Endothelial cell of umbilical vein (primary cell): Measurements from ENCODE around the gene PRDM7. TPM values are rescaled to one million over a fixed set of nuclear protein-coding genes. Genes with fewer than 3 reads are reported as not detected.

ENCODE experiments used
- BruUV-seq: library from RNA; stranded (reverse); fragments of 400-500 nt; replicated peaks from 2 replicates; lab custom pipeline; 2021; lab: Mats Ljungman, UMichigan
- CTCF ChIA-PET: fragments of 300-600, 350-600 bp; sonication (Branson Sonifier 250); formaldehyde crosslinking; loops from one replicate; lab custom pipeline; 2021; ENCODE audit warnings: antibody characterized with exemption, inconsistent platforms; lab: Charles Lee
- POLR2A ChIA-PET: fragments of 300-600, 350-600 bp; sonication (Branson Sonifier 250); formaldehyde crosslinking; loops from one replicate; lab custom pipeline; 2021; ENCODE audit warnings: antibody characterized with exemption, inconsistent platforms; lab: Charles Lee
- DNase-seq: peaks from one replicate; pipeline ENCODE4 v3.0.0-alpha.2; 2011; ENCODE audit warnings: low read depth, low spot score
- FAIRE-seq: peaks from 2 replicates; lab custom pipeline; 2011; peaks lifted over from hg19 to GRCh38; lab: Jason Lieb, UNC
- H2AFZ ChIP-seq: 2 replicates; pipeline ENCODE4 v1.6.0; 2012; ENCODE audit warnings: low read depth, low read length, control low read depth, inconsistent platforms
- H3K27ac ChIP-seq: 2 replicates; pipeline ENCODE4 v1.5.1; 2011; ENCODE audit warnings: low read depth, mild to moderate bottlenecking, control low read depth, low read length, moderate library complexity; ENCODE audit not compliant: insufficient read depth
- H3K27me3 ChIP-seq, 2 experiments: 2 replicates each; pipeline versions ENCODE4 v1.6.0 to v1.6.1; 2011; ENCODE audit warnings: low read length in 2 of 2, mixed read lengths in 1 of 2; ENCODE audit not compliant: control insufficient read depth in 2 of 2, insufficient read depth in 2 of 2
- H3K36me3 ChIP-seq, 2 experiments: 2 replicates in 1 of 2; 3 replicates in 1 of 2; pipeline ENCODE4 v1.5.1; 2011; ENCODE audit warnings: low read length in 2 of 2, mild to moderate bottlenecking in 1 of 2, moderate library complexity in 1 of 2; ENCODE audit not compliant: control insufficient read depth in 2 of 2, insufficient read depth in 2 of 2; ENCODE audit errors: extremely low read depth in 1 of 2
- H3K4me1 ChIP-seq: 3 replicates; pipeline ENCODE4 v1.5.1; 2011; ENCODE audit warnings: mild to moderate bottlenecking, low read length; ENCODE audit not compliant: control insufficient read depth, insufficient read depth; ENCODE audit errors: extremely low read depth
- H3K4me2 ChIP-seq: 2 replicates; pipeline ENCODE4 v1.6.1; 2011; ENCODE audit warnings: low read length, control low read depth, mixed read lengths; ENCODE audit not compliant: insufficient read depth
- H3K4me3 ChIP-seq, 3 experiments: fragments of 200-600 bp in 1 of 3; sonication (generic), shearing (Covaris generic) in 1 of 3; replicated peaks in 1 of 3; 2 replicates each; pipeline ENCODE4 v1.5.1; 2011 to 2016; ENCODE audit warnings: control low read depth in 3 of 3, low read length in 3 of 3, mild to moderate bottlenecking in 2 of 3, inconsistent platforms in 1 of 3, low read depth in 1 of 3, moderate library complexity in 1 of 3; ENCODE audit not compliant: insufficient read depth in 1 of 3
- H3K79me2 ChIP-seq: 2 replicates; pipeline ENCODE4 v1.6.0; 2012; ENCODE audit warnings: low read length, inconsistent platforms; ENCODE audit not compliant: control insufficient read depth, insufficient read depth
- H3K9ac ChIP-seq: replicated peaks from 2 replicates; pipeline ENCODE3; 2011; ENCODE audit warnings: low read length, control low read depth; ENCODE audit not compliant: insufficient read depth; ENCODE audit errors: extremely low read depth
- H3K9me1 ChIP-seq: replicated peaks from 3 replicates; pipeline ENCODE4 v1.6.0; 2011; ENCODE audit warnings: mild to moderate bottlenecking, low read length; ENCODE audit not compliant: control insufficient read depth, insufficient read depth; ENCODE audit errors: extremely low read depth
- H3K9me3 ChIP-seq: replicated peaks from 2 replicates; pipeline ENCODE4 v1.5.1; 2012; ENCODE audit warnings: low read length, inconsistent platforms; ENCODE audit not compliant: control insufficient read depth, insufficient read depth
- H4K20me1 ChIP-seq: replicated peaks from 2 replicates; pipeline ENCODE3; 2011; ENCODE audit warnings: mild to moderate bottlenecking, low read length; ENCODE audit not compliant: control insufficient read depth, insufficient read depth; ENCODE audit errors: extremely low read depth
- EZH2 ChIP-seq: IDR thresholded peaks from 2 replicates; pipeline ENCODE4 v1.6.1; 2012; ENCODE audit warnings: borderline replicate concordance, low read depth, mild to moderate bottlenecking, moderate library complexity, low read length, inconsistent platforms; ENCODE audit not compliant: severe bottlenecking
- FOS ChIP-seq: IDR thresholded peaks from 2 replicates; pipeline ENCODE4 v1.6.1; 2011; ENCODE audit warnings: mild to moderate bottlenecking, low read length, moderate library complexity, borderline replicate concordance; ENCODE audit not compliant: insufficient read depth
- GATA2 ChIP-seq: IDR thresholded peaks from 2 replicates; pipeline ENCODE4 v1.7.0; 2011; ENCODE audit warnings: low read depth, mild to moderate bottlenecking, moderate library complexity, mixed read lengths, low read length; ENCODE audit not compliant: insufficient read length, insufficient read depth
- JUN ChIP-seq: IDR thresholded peaks from 2 replicates; pipeline ENCODE4 v1.6.1; 2011; ENCODE audit warnings: borderline replicate concordance, low read depth; ENCODE audit not compliant: insufficient read length, insufficient read depth
- MYC ChIP-seq: IDR thresholded peaks from one replicate; pipeline ENCODE4 v1.6.1; 2011; ENCODE audit warnings: mild to moderate bottlenecking, low read depth, low read length
- POLR2A ChIP-seq: IDR thresholded peaks from 2 replicates; pipeline ENCODE4 v1.6.1; 2012; ENCODE audit warnings: low read depth, mild to moderate bottlenecking, control low read depth, low read length
- POLR2AphosphoS5 ChIP-seq: IDR thresholded peaks from 2 replicates; pipeline ENCODE4 v1.6.1; 2012; ENCODE audit warnings: low read depth, mild to moderate bottlenecking, control low read depth, low read length, moderate library complexity; ENCODE audit not compliant: insufficient read depth
- dilution Hi-C: fragments of 300-500 bp; cut with MboI; formaldehyde crosslinking; loops from one replicate; pipeline ENCODE4 v1.15.0; 2019; ENCODE audit warnings: low sequenced_read_pairs; ENCODE audit not compliant: extremely low pct_ligation_motif_present
- intact Hi-C: fragments of 100-400 bp; cut with micrococcal nuclease; formaldehyde crosslinking; loops from one replicate; pipeline ENCODE4 v1.10.0; 2022
- polyA plus RNA-seq, 4 experiments: library from polyadenylated mRNA; depleted of rRNA in 3 of 4; stranded (reverse) in 3 of 4; unstranded in 1 of 4; fragments of >200 nt; gene quantifications; 2 replicates each; pipeline versions ENCODE4 v1.2.1 to v1.2.3, GENCODE V29; 2011 to 2012; ENCODE audit warnings: missing spikeins in 1 of 4
- total RNA-seq: library from RNA; stranded (reverse); gene quantifications from 2 replicates; pipeline ENCODE4 v1.2.3, GENCODE V29; 2021
- TF ChIP-seq, protein P1 (sequence below): IDR thresholded peaks from 2 replicates; pipeline ENCODE4 v1.6.1; 2011; ENCODE audit not compliant: insufficient read depth, insufficient read length
- TF ChIP-seq, protein P2 (sequence below), 2 donors: IDR thresholded peaks; 1 replicate in 1 of 2; 2 replicates in 1 of 2; pipeline ENCODE4 v1.5.1; 2011; ENCODE audit warnings: low read length in 2 of 2, mild to moderate bottlenecking in 2 of 2, moderate library complexity in 2 of 2, control low read depth in 1 of 2, inconsistent platforms in 1 of 2, low read depth in 1 of 2; ENCODE audit not compliant: insufficient read depth in 1 of 2; ENCODE audit errors: extremely low read depth in 1 of 2

The PRDM7 gene
- total and polyA plus RNA-seq, 2 donors (not counting 3 experiments of a cell fraction or from before 2014, with no cell fraction given): not detected

DNA sequence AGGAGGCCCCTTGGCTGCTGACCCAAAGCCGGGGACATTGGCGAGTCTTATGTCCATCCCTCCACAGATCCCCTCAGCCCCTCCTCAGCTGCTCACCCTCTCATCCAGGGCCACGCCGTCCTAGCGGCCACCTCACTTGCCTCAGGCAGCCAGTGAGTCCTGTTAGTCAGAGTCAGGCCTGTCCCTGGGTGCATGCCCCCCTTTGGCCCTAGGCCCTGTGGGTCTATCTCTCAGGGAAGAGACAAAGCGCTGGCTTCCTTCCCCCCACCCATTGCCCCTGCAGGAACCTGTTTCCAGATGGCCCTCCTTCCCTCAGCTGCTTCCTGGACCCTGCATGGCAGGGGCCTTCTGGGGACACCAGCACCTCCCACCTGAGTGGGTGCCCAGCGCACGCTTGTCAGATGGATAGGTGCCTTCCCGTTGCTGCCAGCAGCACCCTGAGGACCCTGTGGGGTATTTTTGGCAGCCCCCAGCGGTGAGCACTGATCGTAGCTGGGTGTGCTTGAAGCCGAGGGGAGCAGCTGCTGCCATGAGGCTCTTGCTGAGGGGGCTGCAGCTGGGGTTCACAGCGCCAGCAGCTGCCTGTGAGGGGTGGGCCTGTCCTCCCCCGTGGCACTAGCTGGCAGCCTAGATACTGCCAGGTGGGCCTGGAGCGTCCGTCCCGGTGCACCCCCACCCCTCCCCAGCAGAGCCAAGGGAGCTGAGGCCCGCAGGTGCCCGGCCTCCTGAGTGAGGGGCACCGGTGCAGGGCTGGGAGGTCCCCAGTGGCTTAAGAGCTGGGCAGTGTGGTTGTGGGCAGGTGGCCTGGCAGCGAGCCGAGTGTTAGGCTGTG lies 66.2 kb downstream of the PRDM7 start:
- H3K4me3 ChIP-seq: no peak overlapping the region
- dilution Hi-C loops: no loop called here

More for the DNA sequence above, 66.2 kb downstream of the PRDM7 start:
- H3K4me1 ChIP-seq: peaks cover 8% of the 10 kb centered on the region
- FAIRE-seq (no peak), DNase-seq (no peak)
- H3K9me3 ChIP-seq: no peaks in the 10 kb centered on the region
- no peaks in the 10 kb centered on the region for H3K79me2 ChIP-seq
- no peak overlapping the region for H3K9ac ChIP-seq
- H3K9me1 ChIP-seq: no peaks in the 10 kb centered on the region
- CTCF ChIA-PET: no interaction called here
- no peaks in the 10 kb centered on the region for H3K27me3 ChIP-seq
- H3K4me2 ChIP-seq: no peak overlapping the region
- no peak for TF ChIP-seq MYC
- no peak for TF ChIP-seq POLR2AphosphoS5
- no peak for TF ChIP-seq FOS
- TF ChIP-seq GATA2: no peak
- TF ChIP-seq, protein P1, sequence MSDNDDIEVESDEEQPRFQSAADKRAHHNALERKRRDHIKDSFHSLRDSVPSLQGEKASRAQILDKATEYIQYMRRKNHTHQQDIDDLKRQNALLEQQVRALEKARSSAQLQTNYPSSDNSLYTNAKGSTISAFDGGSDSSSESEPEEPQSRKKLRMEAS: no peak
- TF ChIP-seq, protein P2, sequence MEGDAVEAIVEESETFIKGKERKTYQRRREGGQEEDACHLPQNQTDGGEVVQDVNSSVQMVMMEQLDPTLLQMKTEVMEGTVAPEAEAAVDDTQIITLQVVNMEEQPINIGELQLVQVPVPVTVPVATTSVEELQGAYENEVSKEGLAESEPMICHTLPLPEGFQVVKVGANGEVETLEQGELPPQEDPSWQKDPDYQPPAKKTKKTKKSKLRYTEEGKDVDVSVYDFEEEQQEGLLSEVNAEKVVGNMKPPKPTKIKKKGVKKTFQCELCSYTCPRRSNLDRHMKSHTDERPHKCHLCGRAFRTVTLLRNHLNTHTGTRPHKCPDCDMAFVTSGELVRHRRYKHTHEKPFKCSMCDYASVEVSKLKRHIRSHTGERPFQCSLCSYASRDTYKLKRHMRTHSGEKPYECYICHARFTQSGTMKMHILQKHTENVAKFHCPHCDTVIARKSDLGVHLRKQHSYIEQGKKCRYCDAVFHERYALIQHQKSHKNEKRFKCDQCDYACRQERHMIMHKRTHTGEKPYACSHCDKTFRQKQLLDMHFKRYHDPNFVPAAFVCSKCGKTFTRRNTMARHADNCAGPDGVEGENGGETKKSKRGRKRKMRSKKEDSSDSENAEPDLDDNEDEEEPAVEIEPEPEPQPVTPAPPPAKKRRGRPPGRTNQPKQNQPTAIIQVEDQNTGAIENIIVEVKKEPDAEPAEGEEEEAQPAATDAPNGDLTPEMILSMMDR (IDR thresholded peaks at IDR 0.05; ENCODE audit: extremely low read depth in 1 of 2, insufficient read depth in 1 of 2, low read depth in 1 of 2, low read length in 2 of 2): no peak
- no peak for TF ChIP-seq JUN
- no peak for TF ChIP-seq POLR2A
- TF ChIP-seq EZH2: no peak
- H2AFZ ChIP-seq: no peak overlapping the region
- POLR2A ChIA-PET: no interaction called here
- no peaks in the 10 kb centered on the region for H3K36me3 ChIP-seq
- no peak overlapping the region for H3K27ac ChIP-seq
- H4K20me1 ChIP-seq: no peaks in the 10 kb centered on the region
- no TSS peak for BruUV-seq
- intact Hi-C loops: no loop called here
